Gastroesophageal sphincter (tissue), 4 donors: ENCODE results near the gene CYB561A3. TPM values are rescaled to one million over a fixed set of nuclear protein-coding genes. Genes with fewer than 3 reads are reported as not detected.
A peak's percentile ranks its signal among the peaks of the same experiment; 100 is the strongest.
"Not testable (repeated sequence)": the region's sequence is repeated elsewhere in the genome, so short reads cannot be mapped to it uniquely, and the experiment has no call there.

Experiments used
- ATAC-seq: fragments of 150-250 bp; one replicate; pipeline ENCODE4 v1.9.1; 2016; ENCODE audit warnings: mild to moderate bottlenecking, moderate library complexity
- H3K27ac ChIP-seq, 4 donors: fragments of 200-600 bp; sonication (generic) in 3 of 4; 1 replicate in 3 of 4; 2 replicates in 1 of 4; pipeline ENCODE4 v1.5.1; 2016 to 2019
- H3K27me3 ChIP-seq: fragments of 200-600 bp; sonication (generic); one replicate; pipeline ENCODE4 v1.5.1; 2019
- H3K36me3 ChIP-seq, 2 donors: fragments of 200-600 bp; sonication (generic); one replicate each; pipeline ENCODE4 v1.5.1; 2019; ENCODE audit warnings: control low read depth in 1 of 2
- H3K4me1 ChIP-seq, 3 donors: fragments of 200-600 bp; sonication (generic); 1 replicate in 2 of 3; 2 replicates in 1 of 3; pipeline ENCODE4 v1.5.1; 2016 to 2019; ENCODE audit warnings: control low read depth in 2 of 3
- H3K4me3 ChIP-seq, 2 donors: fragments of 200-600 bp; sonication (generic); one replicate each; pipeline ENCODE4 v1.5.1; 2019; ENCODE audit warnings: mild to moderate bottlenecking in 1 of 2, moderate library complexity in 1 of 2
- H3K9me3 ChIP-seq, 3 donors: fragments of 200-600 bp; sonication (generic); one replicate each; pipeline ENCODE4 v1.5.1; 2017 to 2019; ENCODE audit warnings: control low read depth in 2 of 3
- CTCF ChIP-seq, 4 experiments: fragments of 200-600 bp in 2 of 4; fragments of 450-650 bp in 2 of 4; sonication (generic) in 1 of 4; IDR thresholded peaks; one replicate each; pipeline ENCODE4 v1.5.1; 2017 to 2019; ENCODE audit warnings: antibody characterized with exemption in 4 of 4, mild to moderate bottlenecking in 2 of 4, moderate library complexity in 2 of 4
- EP300 ChIP-seq: sonication (generic); formaldehyde crosslinking; IDR thresholded peaks from one replicate; pipeline ENCODE4 v1.6.1; 2017; ENCODE audit warnings: antibody characterized with exemption, mild to moderate bottlenecking
- POLR2A ChIP-seq, 2 donors: fragments of 450-650 bp; IDR thresholded peaks; one replicate each; pipeline ENCODE4 v1.6.1; 2017; ENCODE audit warnings: antibody characterized with exemption in 2 of 2, mild to moderate bottlenecking in 2 of 2, moderate library complexity in 1 of 2
- POLR2AphosphoS5 ChIP-seq: sonication (generic); formaldehyde crosslinking; IDR thresholded peaks from one replicate; pipeline ENCODE4 v1.6.1; 2017; ENCODE audit warnings: antibody characterized with exemption
- WGBS, 2 donors: methylation state at CpG; one replicate each; pipeline ENCODE4 v1.1.5; 2018; ENCODE audit warnings: low coverage in 1 of 2; 5-methylcytosine and 5-hydroxymethylcytosine counted together
- total RNA-seq, 4 donors: library from RNA; depleted of rRNA; stranded (reverse); fragments of >200 nt; gene quantifications; one replicate each; pipeline ENCODE4 v1.1.0, GENCODE V29; 2016

Gene CYB561A3
- total RNA-seq, 4 donors from 2014 or later: 23.3 to 44.0 (median 33.4) TPM

- Histone ChIP-seq H3K4me3 (no peak overlapping the region), H3K27me3 (no peaks in the 10 kb centered on the region), H3K36me3 (no peaks in the 10 kb centered on the region), H3K4me1 (peaks cover 0 to 8% (median 0%) of the 10 kb centered on the region in 3 donors), H3K27ac (no peak overlapping the region), H3K9me3 (no peaks in the 10 kb centered on the region)
- ATAC-seq: no peak
- TF ChIP-seq EP300 (no peak), POLR2AphosphoS5 (no peak), CTCF (IDR thresholded peaks at IDR 0.05) (no peak), POLR2A (IDR thresholded peaks at IDR 0.05) (no peak)
- WGBS, 2 donors: 89 to 92% methylated on average over 10 to 15 of the region's 15 CpGs
Observed at GRCh38 chr11:61384271-61385242, 22.9 kb upstream of the CYB561A3 start.

GRCh38 chr11:61383859-61384258, 22.2 kb upstream of the CYB561A3 start:
- not testable (repeated sequence) for H3K4me3 ChIP-seq, ATAC-seq, H3K27ac ChIP-seq, H3K36me3 ChIP-seq, H3K9me3 ChIP-seq, H3K27me3 ChIP-seq
- H3K4me1 ChIP-seq: peaks cover 0 to 15% (median 4%) of the 10 kb centered on the region in 3 donors
- 75 to 80% methylated on average over 2 to 4 of the region's 5 CpGs for WGBS, 2 donors

- WGBS, 2 donors: 92 to 94% methylated on average over 8 to 9 of the region's 9 CpGs
Observed at GRCh38 chr11:61380884-61381283, 19.2 kb upstream of the CYB561A3 start.

GRCh38 chr11:61378713-61379313, 17.1 kb upstream of the CYB561A3 start:
- peak; percentile 63 for TF ChIP-seq POLR2AphosphoS5
- TF ChIP-seq CTCF (IDR thresholded peaks at IDR 0.05): no peak
- TF ChIP-seq EP300: no peak
- peaks cover 0 to 27% of the 10 kb centered on the region in 2 donors for H3K36me3 ChIP-seq
- H3K27ac ChIP-seq: peak overlapping the region in 3 of 4 donors; percentile 35 to 54 (median 50)
- no peak overlapping the region for H3K4me3 ChIP-seq
- 76% methylated on average over 4 to 5 of the region's 5 CpGs for WGBS, 2 donors
- H3K4me1 ChIP-seq: peaks cover 0 to 9% (median 4%) of the 10 kb centered on the region in 3 donors
- no peaks in the 10 kb centered on the region for H3K9me3 ChIP-seq
- peak; percentile 98 for ATAC-seq
- no peaks in the 10 kb centered on the region for H3K27me3 ChIP-seq

More at GRCh38 chr11:61380884-61381283, 19.2 kb upstream of the CYB561A3 start:
- Histone ChIP-seq H3K27me3 (no peaks in the 10 kb centered on the region), H3K27ac (no peak overlapping the region), H3K9me3 (no peaks in the 10 kb centered on the region), H3K36me3 (peaks cover 0 to 14% of the 10 kb centered on the region in 2 donors), H3K4me1 (peaks cover 0 to 14% (median 4%) of the 10 kb centered on the region in 3 donors), H3K4me3 (no peak overlapping the region)
- TF ChIP-seq EP300 (no peak), POLR2A (IDR thresholded peaks at IDR 0.05) (no peak), POLR2AphosphoS5 (no peak), CTCF (IDR thresholded peaks at IDR 0.05) (no peak)
- no peak for ATAC-seq

GRCh38 chr11:61377461-61378160, 15.9 kb upstream of the CYB561A3 start:
- peaks cover 0 to 30% of the 10 kb centered on the region in 2 donors for H3K36me3 ChIP-seq
- H3K27ac ChIP-seq: no peak overlapping the region
- WGBS, 2 donors: 92 to 96% methylated on average over 3 to 4 of the region's 6 CpGs
- no peak for TF ChIP-seq EP300
- no peak for TF ChIP-seq CTCF (IDR thresholded peaks at IDR 0.05)
- no peak for TF ChIP-seq POLR2AphosphoS5
- TF ChIP-seq POLR2A (IDR thresholded peaks at IDR 0.05): no peak
- H3K9me3 ChIP-seq: no peaks in the 10 kb centered on the region
- peaks cover 0 to 9% (median 4%) of the 10 kb centered on the region in 3 donors for H3K4me1 ChIP-seq
- H3K27me3 ChIP-seq: no peaks in the 10 kb centered on the region
- H3K4me3 ChIP-seq: no peak overlapping the region
- ATAC-seq: no peak
